ENCODE results near the gene DNAJC27. TPM values are rescaled to one million over a fixed set of nuclear protein-coding genes. Genes with fewer than 3 reads are reported as not detected.

DNAJC27 gene
- polyA plus RNA-seq, 2 of the 4 experiments (the other 2 are of a cell fraction), result 2.6 to 7.8 TPM

GRCh38 chr2:24920098-24920808, 51.5 kb downstream of the DNAJC27 start, which contains the start of gene ADCY3 (continued):
- TF ChIP-seq CTCF (IDR thresholded peaks at IDR 0.05), result no peak
- no peak for TF ChIP-seq EHF (CRISPR knock-in tag; IDR thresholded peaks at IDR 0.05)

- DNase-seq (ENCODE audit: low read depth in 1 of 2, low spot score in 1 of 2) (peak in 1 of 2 experiments; percentile 30), FAIRE-seq (no peak), ATAC-seq (peak; percentile 14 to 66)
- POLR2A ChIA-PET, result no interaction called here
- peak overlapping the region; percentile 85 to 96 for H3K27ac ChIP-seq
- H3K4me2 ChIP-seq, result peak overlapping the region; percentile 94
- H3K4me1 ChIP-seq, result peaks cover 13% of the 10 kb centered on the region; the same call in 2 of the 3 replicates
- TF ChIP-seq E2F6 (IDR thresholded peaks at IDR 0.05; ENCODE audit: borderline replicate concordance, low read depth) (peak; percentile 41; the same call in 1 of the 2 replicates), MAX (IDR thresholded peaks at IDR 0.05) (peak; percentile 30; the same call in 1 of the 2 replicates), USF2 (IDR thresholded peaks at IDR 0.05) (no peak), CBX8 (IDR thresholded peaks at IDR 0.05) (no peak), JUN (IDR thresholded peaks at IDR 0.05) (no peak), MYC (IDR thresholded peaks at IDR 0.05; ENCODE audit: borderline replicate concordance, low read length) (peak; percentile 15; the same call in 1 of the 2 replicates), TP53 (CRISPR knock-in tag; IDR thresholded peaks at IDR 0.05) (peak; percentile 51; the same call in 1 of the 2 replicates)
- no peaks in the 10 kb centered on the region for H3K9me3 ChIP-seq
- WGBS (ENCODE audit: missing lambda C conversion rate), result 2% methylated on average over 14 of the region's 76 CpGs
- CTCF ChIA-PET, result interaction anchor here (0.6 to 1.2 kb wide), 2 partner anchors 153 to 276 kb away, joined by 3 read pairs; no protein-coding TSS in a partner anchor
- H3K4me3 ChIP-seq, result peak overlapping the region; percentile 92
These were observed 52.2 kb downstream of the DNAJC27 start for GRCh38 chr2:24919506-24920097.

- H3K27ac ChIP-seq, result peak overlapping the region; percentile 85 to 96
- peak overlapping the region; percentile 92 for H3K4me3 ChIP-seq
- ATAC-seq (peak; percentile 4 to 22; a peak in 4 of 6 replicates), DNase-seq (ENCODE audit: low read depth in 1 of 2, low spot score in 1 of 2) (peak; percentile 37 to 55), FAIRE-seq (no peak)
- no peak for TF ChIP-seq MAFK (IDR thresholded peaks at IDR 0.05; ENCODE audit: partially characterized antibody)
- no peak for TF ChIP-seq EP300 (IDR thresholded peaks at IDR 0.05)
- TF ChIP-seq MYC (IDR thresholded peaks at IDR 0.05; ENCODE audit: borderline replicate concordance, low read length), result no peak
- TF ChIP-seq RCOR1 (IDR thresholded peaks at IDR 0.05; ENCODE audit: low read depth, low read length), result no peak
- H3K4me2 ChIP-seq, result peak overlapping the region; percentile 94
- CTCF ChIA-PET, result interaction anchor here (0.6 to 1.2 kb wide), 2 partner anchors 152 to 277 kb away, joined by 3 read pairs; no protein-coding TSS in a partner anchor
- POLR2A ChIA-PET, result no interaction called here
- 55% methylated on average over 13 of the region's 13 CpGs for WGBS (ENCODE audit: missing lambda C conversion rate)
- no peaks in the 10 kb centered on the region for H3K9me3 ChIP-seq
- H3K4me1 ChIP-seq, result peaks cover 13% of the 10 kb centered on the region; the same call in 2 of the 3 replicates
These were observed 52.7 kb downstream of the DNAJC27 start for GRCh38 chr2:24919037-24919505.

- peak overlapping the region; percentile 94 for H3K4me2 ChIP-seq
- FAIRE-seq (no peak), DNase-seq (ENCODE audit: low read depth in 1 of 2, low spot score in 1 of 2) (no peak), ATAC-seq (no peak)
- CTCF ChIA-PET, result interaction anchor here (0.9 to 1.2 kb wide), 2 partner anchors 91 to 277 kb away, joined by 3 read pairs; no protein-coding TSS in a partner anchor
- POLR2A ChIA-PET, result no interaction called here
- no peak for TF ChIP-seq ESRRA (IDR thresholded peaks at IDR 0.05; ENCODE audit: borderline replicate concordance, low read length)
- no peak for TF ChIP-seq CHD2 (IDR thresholded peaks at IDR 0.05; ENCODE audit: low read length, partially characterized antibody)
- no peak for TF ChIP-seq KDM1A (IDR thresholded peaks at IDR 0.05; ENCODE audit: low read depth)
- no peak for TF ChIP-seq MAZ (IDR thresholded peaks at IDR 0.05; ENCODE audit: borderline replicate concordance, low read depth, low read length)
- no peak for TF ChIP-seq JUNB (IDR thresholded peaks at IDR 0.05)
- no peak for TF ChIP-seq CHD4 (IDR thresholded peaks at IDR 0.05; ENCODE audit: borderline replicate concordance)
- 93% methylated on average over 38 of the region's 42 CpGs for WGBS (ENCODE audit: missing lambda C conversion rate)
- H3K4me1 ChIP-seq, result peaks cover 13% of the 10 kb centered on the region; the same call in 2 of the 3 replicates
- H3K9me3 ChIP-seq, result no peaks in the 10 kb centered on the region
- H3K4me3 ChIP-seq, result peak overlapping the region; percentile 92
- peak overlapping the region in 1 of 2 experiments; percentile 96; a peak in 2 of 6 replicates for H3K27ac ChIP-seq
These were observed 53.3 kb downstream of the DNAJC27 start for GRCh38 chr2:24918326-24919036.

All from A549 (cell line).